Cardiac fibroblast (primary cell): ENCODE measurements around the gene SRPK2.
A peak's percentile ranks its signal among the peaks of the same experiment; 100 is the strongest.

Experiments used
- DNase-seq, 2 donors: peaks; one replicate each; pipeline versions ENCODE4 v3.0.0 to v3.0.0-alpha.2; 2010; ENCODE audit warnings: low read depth in 2 of 2
- H3K4me3 ChIP-seq, 2 donors: replicated peaks in 1 of 2; 1 replicate in 1 of 2; 2 replicates in 1 of 2; pipeline ENCODE4 v1.5.1; 2011; ENCODE audit warnings: low read depth in 2 of 2, low read length in 2 of 2, mild to moderate bottlenecking in 2 of 2, moderate library complexity in 1 of 2
- CTCF ChIP-seq: IDR thresholded peaks from one replicate; pipeline ENCODE4 v1.5.1; 2011; ENCODE audit warnings: low read depth, mild to moderate bottlenecking, low read length, inconsistent platforms

Gene SRPK2

GRCh38 chr7:105257338-105257737, 131.4 kb downstream of the SRPK2 start:
- no peak for TF ChIP-seq CTCF
- no peak for DNase-seq
- H3K4me3 ChIP-seq = no peak overlapping the region

GRCh38 chr7:105256761-105257231, 131.9 kb downstream of the SRPK2 start:
- DNase-seq = peak in 1 of 2 donors; percentile 10
- TF ChIP-seq CTCF = no peak
- H3K4me3 ChIP-seq = no peak overlapping the region

- TF ChIP-seq CTCF = no peak
- no peak overlapping the region for H3K4me3 ChIP-seq
- DNase-seq = no peak
Observed at GRCh38 chr7:105250706-105251105, 138.0 kb downstream of the SRPK2 start.

GRCh38 chr7:105250239-105250638, 138.5 kb downstream of the SRPK2 start:
- no peak for TF ChIP-seq CTCF
- no peak overlapping the region for H3K4me3 ChIP-seq
- peak; percentile 33 to 41 for DNase-seq

- H3K4me3 ChIP-seq = no peak overlapping the region
- DNase-seq = peak in 1 of 2 donors; percentile 22
- TF ChIP-seq CTCF = no peak
Observed at GRCh38 chr7:105249216-105249615, 139.5 kb downstream of the SRPK2 start.

- DNase-seq = no peak
- no peak for TF ChIP-seq CTCF
- no peak overlapping the region for H3K4me3 ChIP-seq
Observed at GRCh38 chr7:105246679-105247078, 142.0 kb downstream of the SRPK2 start.

GRCh38 chr7:105246256-105246655, 142.5 kb downstream of the SRPK2 start:
- TF ChIP-seq CTCF = no peak
- no peak for DNase-seq
- no peak overlapping the region for H3K4me3 ChIP-seq
